Measurements from ENCODE around the gene TSTD1. TPM values are rescaled to one million over a fixed set of nuclear protein-coding genes. Genes with fewer than 3 reads are reported as not detected.
"Not testable (repeated sequence)": the region's sequence is repeated elsewhere in the genome, so short reads cannot be mapped to it uniquely, and the experiment has no call there.

TSTD1 gene
- total RNA-seq, 1 donor from 2014 or later: 49.7 TPM

- Mint-ChIP-seq H3K4me1 (peaks cover 36% of the 10 kb centered on the region), H3K4me3 (peak overlapping the region; percentile 66)
- H3K27me3 Mint-ChIP-seq; H3K27ac Mint-ChIP-seq; H3K9me3 Mint-ChIP-seq; intact Hi-C loops (cut with micrococcal nuclease); H3K36me3 Mint-ChIP-seq (ENCODE audit: low read depth); DNase-seq: not testable (repeated sequence)
Measured at GRCh38 chr1:161019111-161019660, 19.6 kb downstream of the TSTD1 start.

- intact Hi-C loops (cut with micrococcal nuclease): no loop called here
- DNase-seq: no peak
- Mint-ChIP-seq H3K4me1 (peaks cover 42% of the 10 kb centered on the region), H3K4me3 (no peak overlapping the region), H3K36me3 (ENCODE audit: low read depth) (peaks cover 2% of the 10 kb centered on the region), H3K27ac (no peak overlapping the region), H3K27me3 (no peaks in the 10 kb centered on the region), H3K9me3 (no peaks in the 10 kb centered on the region)
Measured at GRCh38 chr1:161018631-161018930, 20.2 kb downstream of the TSTD1 start.

- no peak overlapping the region for H3K4me3 Mint-ChIP-seq
- intact Hi-C loops (cut with micrococcal nuclease): no loop called here
- no peak overlapping the region for H3K27ac Mint-ChIP-seq
- DNase-seq: no peak
- H3K4me1 Mint-ChIP-seq: peaks cover 48% of the 10 kb centered on the region
- H3K9me3 Mint-ChIP-seq: no peaks in the 10 kb centered on the region
- H3K27me3 Mint-ChIP-seq: no peaks in the 10 kb centered on the region
- H3K36me3 Mint-ChIP-seq (ENCODE audit: low read depth): peaks cover 2% of the 10 kb centered on the region
Measured at GRCh38 chr1:161017756-161018630, 20.8 kb downstream of the TSTD1 start.

GRCh38 chr1:161017181-161017580 lies 21.6 kb downstream of the TSTD1 start:
- intact Hi-C loops (cut with micrococcal nuclease); DNase-seq; H3K27me3 Mint-ChIP-seq; H3K9me3 Mint-ChIP-seq; H3K36me3 Mint-ChIP-seq (ENCODE audit: low read depth); H3K4me3 Mint-ChIP-seq; H3K27ac Mint-ChIP-seq: not testable (repeated sequence)
- peaks cover 50% of the 10 kb centered on the region for H3K4me1 Mint-ChIP-seq

GRCh38 chr1:161016683-161017082 lies 22.1 kb downstream of the TSTD1 start:
- peaks cover 53% of the 10 kb centered on the region for H3K4me1 Mint-ChIP-seq
- H3K27ac Mint-ChIP-seq; H3K9me3 Mint-ChIP-seq; H3K4me3 Mint-ChIP-seq; DNase-seq; intact Hi-C loops (cut with micrococcal nuclease); H3K27me3 Mint-ChIP-seq; H3K36me3 Mint-ChIP-seq (ENCODE audit: low read depth): not testable (repeated sequence)

GRCh38 chr1:161013488-161014230 lies 25.1 kb downstream of the TSTD1 start:
- Mint-ChIP-seq H3K4me1 (peaks cover 42% of the 10 kb centered on the region), H3K4me3 (peak overlapping the region; percentile 82), H3K36me3 (ENCODE audit: low read depth) (peaks cover 2% of the 10 kb centered on the region), H3K27me3 (no peaks in the 10 kb centered on the region), H3K9me3 (no peaks in the 10 kb centered on the region), H3K27ac (peak overlapping the region; percentile 96)
- intact Hi-C loops (cut with micrococcal nuclease): loop anchor here (1.0 kb wide), 1 partner anchor 8 kb away; the partner anchor contains the start of gene F11R
- peak; percentile 89 for DNase-seq

- Mint-ChIP-seq H3K27me3 (no peaks in the 10 kb centered on the region), H3K27ac (peak overlapping the region; percentile 96), H3K4me3 (peak overlapping the region; percentile 82), H3K36me3 (ENCODE audit: low read depth) (peaks cover 2% of the 10 kb centered on the region), H3K9me3 (no peaks in the 10 kb centered on the region), H3K4me1 (peaks cover 38% of the 10 kb centered on the region)
- no peak for DNase-seq
- intact Hi-C loops (cut with micrococcal nuclease): loop anchor here (1.0 kb wide), 1 partner anchor 8 kb away; the partner anchor contains the start of gene F11R
Measured at GRCh38 chr1:161013131-161013487, 25.7 kb downstream of the TSTD1 start.

GRCh38 chr1:161012420-161012819 lies 26.3 kb downstream of the TSTD1 start:
- no peak for DNase-seq
- Mint-ChIP-seq H3K36me3 (ENCODE audit: low read depth) (peaks cover 2% of the 10 kb centered on the region), H3K27ac (no peak overlapping the region), H3K4me1 (peaks cover 33% of the 10 kb centered on the region), H3K9me3 (no peaks in the 10 kb centered on the region), H3K27me3 (no peaks in the 10 kb centered on the region), H3K4me3 (no peak overlapping the region)
- intact Hi-C loops (cut with micrococcal nuclease): no loop called here

GRCh38 chr1:161009602-161010211 lies 29.1 kb downstream of the TSTD1 start:
- peaks cover 2% of the 10 kb centered on the region for H3K36me3 Mint-ChIP-seq (ENCODE audit: low read depth)
- no peaks in the 10 kb centered on the region for H3K9me3 Mint-ChIP-seq
- intact Hi-C loops (cut with micrococcal nuclease): no loop called here
- peaks cover 33% of the 10 kb centered on the region for H3K4me1 Mint-ChIP-seq
- H3K27ac Mint-ChIP-seq: no peak overlapping the region
- no peak for DNase-seq
- no peaks in the 10 kb centered on the region for H3K27me3 Mint-ChIP-seq
- H3K4me3 Mint-ChIP-seq: no peak overlapping the region

GRCh38 chr1:161008869-161009510 lies 29.8 kb downstream of the TSTD1 start:
- H3K9me3 Mint-ChIP-seq: no peaks in the 10 kb centered on the region
- H3K4me3 Mint-ChIP-seq: no peak overlapping the region
- no peaks in the 10 kb centered on the region for H3K27me3 Mint-ChIP-seq
- no peak overlapping the region for H3K27ac Mint-ChIP-seq
- DNase-seq: no peak
- H3K36me3 Mint-ChIP-seq (ENCODE audit: low read depth): peaks cover 2% of the 10 kb centered on the region
- intact Hi-C loops (cut with micrococcal nuclease): no loop called here
- peaks cover 30% of the 10 kb centered on the region for H3K4me1 Mint-ChIP-seq

GRCh38 chr1:161007369-161007768 lies 31.4 kb downstream of the TSTD1 start:
- DNase-seq: no peak
- no peak overlapping the region for H3K27ac Mint-ChIP-seq
- peaks cover 2% of the 10 kb centered on the region for H3K36me3 Mint-ChIP-seq (ENCODE audit: low read depth)
- H3K4me1 Mint-ChIP-seq: peaks cover 19% of the 10 kb centered on the region
- intact Hi-C loops (cut with micrococcal nuclease): no loop called here
- H3K4me3 Mint-ChIP-seq: no peak overlapping the region
- no peaks in the 10 kb centered on the region for H3K27me3 Mint-ChIP-seq
- H3K9me3 Mint-ChIP-seq: no peaks in the 10 kb centered on the region

GRCh38 chr1:161006563-161006962 lies 32.2 kb downstream of the TSTD1 start:
- DNase-seq: no peak
- H3K27me3 Mint-ChIP-seq: no peaks in the 10 kb centered on the region
- no peaks in the 10 kb centered on the region for H3K36me3 Mint-ChIP-seq (ENCODE audit: low read depth)
- no peak overlapping the region for H3K4me3 Mint-ChIP-seq
- peaks cover 14% of the 10 kb centered on the region for H3K4me1 Mint-ChIP-seq
- no peaks in the 10 kb centered on the region for H3K9me3 Mint-ChIP-seq
- intact Hi-C loops (cut with micrococcal nuclease): no loop called here
- no peak overlapping the region for H3K27ac Mint-ChIP-seq

GRCh38 chr1:161001525-161001924 lies 37.2 kb downstream of the TSTD1 start:
- Mint-ChIP-seq H3K27ac (no peak overlapping the region), H3K27me3 (no peaks in the 10 kb centered on the region), H3K4me3 (no peak overlapping the region), H3K9me3 (no peaks in the 10 kb centered on the region), H3K4me1 (peaks cover 8% of the 10 kb centered on the region), H3K36me3 (ENCODE audit: low read depth) (peaks cover 9% of the 10 kb centered on the region)
- no peak for DNase-seq
- intact Hi-C loops (cut with micrococcal nuclease): no loop called here

All from activated CD4-positive, alpha-beta T cell treated with anti-CD3 and anti-CD28 coated beads, Interleukin-2, amount 10 ng/mL, durations not matched to agents 24 days and 14 days (primary cell).